Large intestine (tissue), 3 donors: ENCODE data around the gene CPSF6. TPM values are rescaled to one million over a fixed set of nuclear protein-coding genes. Genes with fewer than 3 reads are reported as not detected.
"Not testable (repeated sequence)": the region's sequence is repeated elsewhere in the genome, so short reads cannot be mapped to it uniquely, and the experiment has no call there.

Experiments used
- DNase-seq, 2 donors: peaks; one replicate each; pipeline versions ENCODE4 v3.0.0 to v3.0.0-alpha.2; 2013
- H3K27ac ChIP-seq: one replicate; pipeline ENCODE4 v1.5.1; 2013; ENCODE audit warnings: low read length
- H3K27me3 ChIP-seq: 2 replicates; pipeline ENCODE4 v1.6.1; 2013; ENCODE audit warnings: low read length; ENCODE audit not compliant: control insufficient read depth, insufficient read depth
- H3K36me3 ChIP-seq: 2 replicates; pipeline ENCODE4 v1.6.1; 2013; ENCODE audit warnings: low read length; ENCODE audit not compliant: control insufficient read depth, insufficient read depth
- H3K4me1 ChIP-seq: one replicate; pipeline ENCODE4 v1.6.1; 2013; ENCODE audit warnings: low read length; ENCODE audit not compliant: control insufficient read depth, insufficient read depth
- H3K4me3 ChIP-seq: one replicate; pipeline ENCODE4 v1.5.1; 2013; ENCODE audit warnings: low read length
- H3K9me3 ChIP-seq: one replicate; pipeline ENCODE4 v1.6.1; 2013; ENCODE audit warnings: mild to moderate bottlenecking, low read depth, low read length, moderate library complexity; ENCODE audit not compliant: control insufficient read depth
- WGBS: methylation state at CpG from one replicate; pipeline ENCODE4 v1.1.5; 2013; ENCODE audit warnings: low lambda C conversion rate; ENCODE audit not compliant: insufficient coverage; 5-methylcytosine and 5-hydroxymethylcytosine counted together
- polyA plus RNA-seq: library from polyadenylated mRNA; unstranded; fragments of 120-200 nt; gene quantifications from one replicate; pipeline ENCODE4 v1.2.1, GENCODE V29; 2013

The CPSF6 gene
- polyA plus RNA-seq, 1 donor = 57.9 TPM

DNA sequence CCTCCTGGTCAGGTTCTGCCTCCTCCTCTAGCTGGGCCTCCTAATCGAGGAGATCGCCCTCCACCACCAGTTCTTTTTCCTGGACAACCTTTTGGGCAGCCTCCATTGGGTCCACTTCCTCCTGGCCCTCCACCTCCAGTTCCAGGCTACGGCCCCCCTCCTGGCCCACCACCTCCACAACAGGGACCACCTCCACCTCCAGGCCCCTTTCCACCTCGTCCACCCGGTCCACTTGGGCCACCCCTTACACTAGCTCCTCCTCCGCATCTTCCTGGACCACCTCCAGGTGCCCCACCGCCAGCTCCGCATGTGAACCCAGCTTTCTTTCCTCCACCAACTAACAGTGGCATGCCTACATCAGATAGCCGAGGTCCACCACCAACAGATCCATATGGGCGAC lies 19.3 kb downstream of the CPSF6 start:
- DNase-seq = no peak

DNA sequence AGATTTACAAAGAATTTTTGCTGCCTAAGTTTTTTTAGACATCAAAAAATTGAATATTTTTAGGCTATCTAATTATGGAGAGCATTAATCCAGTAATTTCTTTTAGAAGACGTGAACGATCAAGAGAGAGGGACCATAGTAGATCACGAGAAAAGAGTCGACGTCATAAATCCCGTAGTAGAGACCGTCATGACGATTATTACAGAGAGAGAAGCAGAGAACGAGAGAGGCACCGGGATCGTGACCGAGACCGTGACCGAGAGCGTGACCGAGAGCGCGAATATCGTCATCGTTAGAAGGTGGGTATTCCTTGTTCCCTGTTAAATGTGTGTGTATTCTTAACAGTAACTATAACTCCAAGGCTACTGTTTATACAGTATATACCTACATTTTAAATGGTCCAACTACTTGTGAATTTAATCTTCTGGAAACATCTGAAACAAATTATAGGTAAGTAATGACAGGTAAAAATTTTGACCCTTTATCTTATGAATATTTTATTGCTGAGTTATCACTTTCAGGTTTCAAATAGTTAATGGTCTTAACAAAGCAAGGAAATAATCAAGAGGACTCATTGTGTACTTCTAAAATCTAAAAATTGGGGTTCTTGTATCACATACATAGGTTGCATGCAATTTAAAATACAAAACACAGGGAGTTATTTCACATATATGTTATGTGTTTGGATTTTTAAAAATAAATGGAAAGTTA lies 23.1 kb downstream of the CPSF6 start:
- Histone ChIP-seq H3K36me3 (peaks cover 55% of the 10 kb centered on the region), H3K27ac (no peak overlapping the region), H3K27me3 (no peaks in the 10 kb centered on the region), H3K4me1 (no peaks in the 10 kb centered on the region), H3K9me3 (no peaks in the 10 kb centered on the region), H3K4me3 (no peak overlapping the region)
- 93% methylated on average over 12 of the region's 20 CpGs for WGBS
- DNase-seq = no peak

More for the DNA sequence above, 19.3 kb downstream of the CPSF6 start:
- no peak overlapping the region for H3K27ac ChIP-seq
- no CpG with 5 or more reads among the region's 10 CpGs for whole genome bisulfite sequencing
- no peak overlapping the region for H3K4me3 ChIP-seq
- peaks cover 53% of the 10 kb centered on the region for H3K36me3 ChIP-seq
- no peaks in the 10 kb centered on the region for H3K27me3 ChIP-seq
- H3K9me3 ChIP-seq = no peaks in the 10 kb centered on the region
- H3K4me1 ChIP-seq = no peaks in the 10 kb centered on the region

GRCh38 chr12:69265205-69265604 lies 25.8 kb downstream of the CPSF6 start:
- 96% methylated on average over 3 of the region's 3 CpGs for WGBS

GRCh38 chr12:69265633-69266032 lies 26.3 kb downstream of the CPSF6 start:
- H3K9me3 ChIP-seq, H3K27ac ChIP-seq, H3K27me3 ChIP-seq, H3K4me1 ChIP-seq, DNase-seq, H3K4me3 ChIP-seq: not testable (repeated sequence)
- no CpG with 5 or more reads among the region's 8 CpGs for WGBS
- H3K36me3 ChIP-seq = peaks cover 33% of the 10 kb centered on the region

More at GRCh38 chr12:69265205-69265604, 25.8 kb downstream of the CPSF6 start:
- Histone ChIP-seq H3K4me1 (no peaks in the 10 kb centered on the region), H3K27ac (no peak overlapping the region), H3K27me3 (no peaks in the 10 kb centered on the region), H3K4me3 (no peak overlapping the region), H3K9me3 (no peaks in the 10 kb centered on the region), H3K36me3 (peaks cover 37% of the 10 kb centered on the region)
- DNase-seq = no peak

DNA sequence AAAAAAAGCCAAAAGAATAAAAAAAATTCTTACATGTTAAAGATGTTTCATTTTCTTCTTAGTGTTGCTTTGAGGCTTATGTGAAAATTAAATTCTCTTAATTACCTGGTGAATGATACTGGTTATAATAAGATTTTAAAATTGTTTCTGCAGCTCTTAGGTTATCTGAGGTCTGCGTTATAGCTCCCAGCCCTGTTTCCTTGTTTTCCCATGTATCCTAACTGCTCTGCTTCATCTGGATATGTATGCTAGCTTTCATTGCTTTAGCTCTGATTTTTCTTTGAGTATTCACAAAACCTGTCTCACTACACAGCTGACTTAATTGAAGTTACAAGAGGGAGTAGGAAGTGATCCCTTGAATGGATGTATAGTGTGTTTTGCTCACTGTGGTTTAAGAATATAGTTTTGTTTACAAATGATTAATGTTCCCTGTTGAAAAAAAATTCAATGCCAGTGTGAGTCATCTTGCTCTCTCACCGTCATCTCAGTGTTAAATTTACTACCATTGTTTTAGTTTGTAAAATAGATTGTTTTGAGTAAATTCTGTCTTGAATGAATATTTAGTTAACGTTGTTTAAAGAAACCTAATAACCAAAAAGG lies 26.8 kb downstream of the CPSF6 start:
- Histone ChIP-seq H3K27me3 (no peaks in the 10 kb centered on the region), H3K9me3 (no peaks in the 10 kb centered on the region), H3K4me3 (no peak overlapping the region), H3K4me1 (no peaks in the 10 kb centered on the region), H3K27ac (no peak overlapping the region), H3K36me3 (peaks cover 30% of the 10 kb centered on the region)
- 87% methylated on average over 3 of the region's 3 CpGs for WGBS
- no peak for DNase-seq

GRCh38 chr12:69269736-69270135 lies 30.4 kb downstream of the CPSF6 start:
- Histone ChIP-seq H3K36me3 (peaks cover 18% of the 10 kb centered on the region), H3K4me3 (no peak overlapping the region), H3K4me1 (no peaks in the 10 kb centered on the region), H3K27me3 (no peaks in the 10 kb centered on the region), H3K9me3 (no peaks in the 10 kb centered on the region), H3K27ac (no peak overlapping the region)
- 70% methylated on average over 2 of the region's 2 CpGs for WGBS
- DNase-seq = no peak

- 100% methylated on average over 2 of the region's 5 CpGs for WGBS
- DNase-seq = no peak
- H3K4me3 ChIP-seq = no peak overlapping the region
- H3K4me1 ChIP-seq = no peaks in the 10 kb centered on the region
- H3K9me3 ChIP-seq = no peaks in the 10 kb centered on the region
- peaks cover 7% of the 10 kb centered on the region for H3K36me3 ChIP-seq
- no peak overlapping the region for H3K27ac ChIP-seq
- no peaks in the 10 kb centered on the region for H3K27me3 ChIP-seq
These were observed 33.1 kb downstream of the CPSF6 start for GRCh38 chr12:69272511-69272910.

GRCh38 chr12:69274861-69275260 lies 35.5 kb downstream of the CPSF6 start:
- H3K27me3 ChIP-seq = no peaks in the 10 kb centered on the region
- no CpG with 5 or more reads among the region's 1 CpG for WGBS

GRCh38 chr12:69275471-69275891 lies 36.1 kb downstream of the CPSF6 start:
- Histone ChIP-seq H3K27ac (no peak overlapping the region), H3K9me3 (no peaks in the 10 kb centered on the region), H3K27me3 (no peaks in the 10 kb centered on the region), H3K4me1 (no peaks in the 10 kb centered on the region), H3K4me3 (no peak overlapping the region), H3K36me3 (peaks cover 3% of the 10 kb centered on the region)
- DNase-seq = no peak
- 100% methylated on average over 1 of the region's 1 CpG for WGBS

More at GRCh38 chr12:69274861-69275260, 35.5 kb downstream of the CPSF6 start:
- DNase-seq = no peak
- Histone ChIP-seq H3K9me3 (no peaks in the 10 kb centered on the region), H3K27ac (no peak overlapping the region), H3K4me3 (no peak overlapping the region), H3K36me3 (peaks cover 3% of the 10 kb centered on the region), H3K4me1 (no peaks in the 10 kb centered on the region)

DNA sequence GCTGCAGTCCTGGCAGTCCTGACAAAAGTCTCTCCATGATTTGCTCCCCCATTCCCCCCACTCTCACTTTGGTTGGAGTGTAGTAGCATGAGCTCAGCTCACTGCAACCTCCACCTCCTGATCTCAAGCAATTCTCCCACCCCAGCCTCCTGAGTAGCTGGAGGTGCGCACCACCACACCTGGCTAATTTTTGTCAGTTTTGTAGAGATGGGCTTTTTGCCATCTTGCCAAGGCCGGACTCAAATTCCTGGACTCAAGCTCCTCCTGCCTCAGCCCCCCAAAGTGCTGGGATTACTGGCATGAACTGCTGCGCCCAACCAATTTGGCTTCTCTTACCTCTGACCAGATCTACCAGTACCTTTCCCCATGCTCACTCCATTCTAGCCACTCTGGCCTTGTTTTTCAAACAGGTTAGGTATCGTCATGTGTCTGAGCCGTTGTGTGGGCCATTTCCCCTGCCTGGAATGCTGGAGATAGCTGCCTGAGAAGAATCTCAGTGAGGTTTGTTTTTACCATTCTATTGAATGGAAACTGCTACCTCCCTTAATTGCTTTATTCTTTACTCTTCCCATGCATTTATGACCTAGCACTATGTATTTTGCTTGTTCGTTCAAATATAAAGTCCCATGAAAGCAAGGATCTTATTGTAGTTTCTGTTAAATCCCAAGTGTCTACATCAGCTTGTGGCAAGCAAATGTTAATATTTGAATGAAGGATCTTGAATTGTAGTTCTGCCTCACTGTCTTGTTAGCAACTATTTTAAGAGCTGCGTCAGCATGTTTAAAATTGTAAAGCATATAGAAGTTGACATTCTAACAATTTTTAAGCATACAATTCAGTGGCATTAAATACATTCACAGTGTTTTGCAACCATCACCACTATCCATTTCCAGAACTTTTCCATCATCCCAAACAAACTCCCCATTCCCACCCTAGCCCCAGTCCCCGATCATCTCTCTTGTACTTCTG lies 39.7 kb downstream of the CPSF6 start:
- WGBS = 39% methylated on average over 5 of the region's 8 CpGs
- H3K27ac ChIP-seq = no peak overlapping the region
- H3K27me3 ChIP-seq = no peaks in the 10 kb centered on the region
- H3K36me3 ChIP-seq = no peaks in the 10 kb centered on the region
- H3K9me3 ChIP-seq = no peaks in the 10 kb centered on the region
- peaks cover 3% of the 10 kb centered on the region for H3K4me1 ChIP-seq
- H3K4me3 ChIP-seq = no peak overlapping the region
- no peak for DNase-seq
